Brain microvascular endothelial cell (primary cell): Measurements from ENCODE around the gene PTPN3.
A peak's percentile ranks its signal among the peaks of the same experiment; 100 is the strongest.

Experiments used
- DNase-seq: peaks from one replicate; pipeline ENCODE4 v3.0.0-alpha.2; 2020
- H3K27ac ChIP-seq: fragments of 250-450 bp; sonication (Bioruptor Pico); 2 replicates; pipeline ENCODE4 v1.5.1; 2020; ENCODE audit warnings: mild to moderate bottlenecking, moderate library complexity
- H3K27me3 ChIP-seq: fragments of 250-450 bp; sonication (Bioruptor Pico); replicated peaks from 2 replicates; pipeline ENCODE4 v1.5.1; 2020; ENCODE audit warnings: mild to moderate bottlenecking
- H3K36me3 ChIP-seq: fragments of 250-450 bp; sonication (Bioruptor Pico); replicated peaks from 2 replicates; pipeline ENCODE4 v1.5.1; 2020; ENCODE audit warnings: mild to moderate bottlenecking
- H3K4me3 ChIP-seq: 2 replicates; pipeline ENCODE4 v1.5.1; 2011; ENCODE audit warnings: low read depth, mild to moderate bottlenecking, control low read depth, low read length, moderate library complexity
- in situ Hi-C: cut with HindIII; loops from 2 replicates; pipeline ENCODE4 v1.10.0; 2017; ENCODE audit warnings: low sequenced_read_pairs, low pct_ligation_motif_present
- TF ChIP-seq, protein P1 (sequence below): IDR thresholded peaks from 2 replicates; pipeline ENCODE4 v1.5.1; 2011; ENCODE audit warnings: low read depth, mild to moderate bottlenecking, moderate library complexity, low read length, control low read depth, inconsistent platforms; ENCODE audit errors: missing control alignments

PTPN3 gene

DNA sequence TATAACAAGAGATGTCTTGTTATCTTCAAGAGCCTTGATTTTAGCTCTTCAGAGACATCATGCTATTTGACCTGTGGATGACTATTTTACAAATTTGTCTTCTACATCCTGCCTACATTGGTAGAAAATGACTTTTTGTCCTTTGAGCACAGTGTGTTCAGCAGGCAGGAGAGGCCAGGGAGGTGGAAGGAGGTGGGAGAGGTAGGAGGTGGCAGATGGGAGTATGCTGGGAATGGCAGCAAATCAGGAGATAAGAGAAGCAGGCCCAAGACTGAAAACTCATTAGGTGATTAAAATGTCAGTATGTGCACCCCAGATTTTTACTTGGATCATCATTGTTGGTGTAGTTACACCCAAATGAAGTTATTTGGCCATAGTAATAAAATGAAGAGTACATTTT, 44.1 kb downstream of the PTPN3 start:
- Histone ChIP-seq H3K27ac (peak overlapping the region; percentile 90), H3K4me3 (no peak overlapping the region), H3K27me3 (no peaks in the 10 kb centered on the region), H3K36me3 (no peaks in the 10 kb centered on the region)
- TF ChIP-seq, protein P1, sequence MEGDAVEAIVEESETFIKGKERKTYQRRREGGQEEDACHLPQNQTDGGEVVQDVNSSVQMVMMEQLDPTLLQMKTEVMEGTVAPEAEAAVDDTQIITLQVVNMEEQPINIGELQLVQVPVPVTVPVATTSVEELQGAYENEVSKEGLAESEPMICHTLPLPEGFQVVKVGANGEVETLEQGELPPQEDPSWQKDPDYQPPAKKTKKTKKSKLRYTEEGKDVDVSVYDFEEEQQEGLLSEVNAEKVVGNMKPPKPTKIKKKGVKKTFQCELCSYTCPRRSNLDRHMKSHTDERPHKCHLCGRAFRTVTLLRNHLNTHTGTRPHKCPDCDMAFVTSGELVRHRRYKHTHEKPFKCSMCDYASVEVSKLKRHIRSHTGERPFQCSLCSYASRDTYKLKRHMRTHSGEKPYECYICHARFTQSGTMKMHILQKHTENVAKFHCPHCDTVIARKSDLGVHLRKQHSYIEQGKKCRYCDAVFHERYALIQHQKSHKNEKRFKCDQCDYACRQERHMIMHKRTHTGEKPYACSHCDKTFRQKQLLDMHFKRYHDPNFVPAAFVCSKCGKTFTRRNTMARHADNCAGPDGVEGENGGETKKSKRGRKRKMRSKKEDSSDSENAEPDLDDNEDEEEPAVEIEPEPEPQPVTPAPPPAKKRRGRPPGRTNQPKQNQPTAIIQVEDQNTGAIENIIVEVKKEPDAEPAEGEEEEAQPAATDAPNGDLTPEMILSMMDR = no peak
- DNase-seq = no peak
- in situ Hi-C loops = no loop called here

DNA sequence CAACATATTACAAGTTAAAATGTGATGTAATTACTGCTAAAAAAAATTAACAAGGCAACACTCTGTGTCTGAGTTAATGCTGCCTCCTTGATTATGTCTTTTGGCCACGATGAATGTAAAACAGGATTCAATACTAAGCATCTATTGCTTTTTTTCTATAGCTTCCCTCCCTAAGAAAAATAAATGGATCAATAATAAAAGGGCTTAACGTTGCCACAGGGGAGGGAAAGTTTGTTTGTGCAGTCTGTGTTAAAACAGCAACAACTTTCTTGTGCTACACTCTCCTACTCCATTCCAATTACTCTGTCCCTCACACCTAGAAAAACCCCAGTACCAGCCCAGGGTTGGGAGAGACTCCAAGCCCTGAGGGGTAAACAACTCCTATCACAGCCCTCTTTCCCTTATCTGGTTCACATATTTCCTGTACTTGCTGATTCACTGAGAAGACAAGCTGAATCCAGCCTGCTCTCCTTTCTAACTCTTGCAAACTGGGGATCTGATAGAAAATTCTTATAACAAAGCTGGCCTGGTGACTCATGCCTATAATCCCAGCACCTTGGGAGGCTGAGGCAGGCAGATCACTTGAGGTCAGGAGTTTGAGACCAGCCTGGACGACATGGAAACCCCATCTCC, 44.8 kb downstream of the PTPN3 start:
- H3K36me3 ChIP-seq = no peaks in the 10 kb centered on the region
- TF ChIP-seq, protein P1 = no peak
- H3K27ac ChIP-seq = peak overlapping the region; percentile 90
- no peaks in the 10 kb centered on the region for H3K27me3 ChIP-seq
- in situ Hi-C loops = no loop called here
- no peak overlapping the region for H3K4me3 ChIP-seq
- peak; percentile 91 for DNase-seq

DNA sequence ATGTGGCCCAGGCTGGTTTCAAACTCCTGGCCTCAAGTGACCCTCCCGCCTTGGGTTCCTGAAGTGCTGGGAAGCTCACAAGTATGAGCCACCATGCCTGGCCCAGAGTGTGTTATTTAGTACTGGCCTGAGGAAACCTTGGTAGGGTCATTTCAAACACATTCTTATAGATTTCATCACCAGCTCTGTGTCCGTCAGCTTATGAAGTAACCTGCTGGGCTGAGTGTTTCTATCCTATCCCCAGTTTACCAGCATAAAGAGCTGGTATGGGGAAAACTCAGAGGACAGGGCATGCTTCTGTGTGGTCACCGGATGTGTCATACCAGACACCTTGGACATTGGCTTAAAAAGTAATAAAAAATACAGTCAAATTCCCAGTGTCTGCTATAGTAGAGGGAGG, 45.3 kb downstream of the PTPN3 start:
- peak; percentile 84 for DNase-seq
- H3K27ac ChIP-seq = peak overlapping the region; percentile 90
- TF ChIP-seq, protein P1 = no peak
- no peaks in the 10 kb centered on the region for H3K27me3 ChIP-seq
- H3K36me3 ChIP-seq = no peaks in the 10 kb centered on the region
- in situ Hi-C loops = no loop called here
- H3K4me3 ChIP-seq = no peak overlapping the region

DNA sequence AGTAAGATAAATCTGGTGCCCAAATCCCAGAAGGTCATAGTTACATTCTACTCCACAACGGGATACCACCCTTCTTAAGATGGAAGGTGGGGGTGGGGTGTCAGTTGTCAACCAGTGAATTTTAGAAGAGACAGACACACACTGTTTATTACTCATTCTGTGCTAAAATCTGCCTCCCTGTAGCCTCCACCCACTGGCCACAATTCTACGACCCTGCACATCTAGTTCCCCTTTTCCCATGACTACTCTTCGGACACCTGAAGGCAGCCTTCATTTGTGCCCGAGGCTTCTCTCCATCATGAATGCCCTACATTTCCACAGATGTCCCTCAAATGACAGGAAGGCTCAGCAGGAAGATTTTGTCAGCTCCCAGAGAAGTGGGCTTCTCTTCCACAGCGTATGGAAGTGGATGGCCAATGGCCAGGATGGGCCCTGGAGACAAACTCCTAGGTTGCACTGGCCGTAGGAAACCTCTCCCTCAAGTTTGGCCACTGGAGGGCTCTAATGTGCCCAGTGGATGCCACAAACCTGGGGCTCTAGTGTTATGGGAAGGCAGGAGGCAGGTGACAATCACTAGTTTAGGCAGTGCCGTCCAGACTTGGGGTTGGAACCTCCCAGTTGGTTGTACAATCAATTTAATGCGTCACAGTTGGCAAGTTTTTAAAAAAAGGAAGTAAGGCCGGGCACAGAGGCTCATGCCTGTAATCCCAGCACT, 46.6 kb downstream of the PTPN3 start:
- Histone ChIP-seq H3K27me3 (no peaks in the 10 kb centered on the region), H3K36me3 (no peaks in the 10 kb centered on the region), H3K4me3 (no peak overlapping the region), H3K27ac (no peak overlapping the region)
- TF ChIP-seq, protein P1 = peak; percentile 8
- in situ Hi-C loops = no loop called here
- DNase-seq = no peak

DNA sequence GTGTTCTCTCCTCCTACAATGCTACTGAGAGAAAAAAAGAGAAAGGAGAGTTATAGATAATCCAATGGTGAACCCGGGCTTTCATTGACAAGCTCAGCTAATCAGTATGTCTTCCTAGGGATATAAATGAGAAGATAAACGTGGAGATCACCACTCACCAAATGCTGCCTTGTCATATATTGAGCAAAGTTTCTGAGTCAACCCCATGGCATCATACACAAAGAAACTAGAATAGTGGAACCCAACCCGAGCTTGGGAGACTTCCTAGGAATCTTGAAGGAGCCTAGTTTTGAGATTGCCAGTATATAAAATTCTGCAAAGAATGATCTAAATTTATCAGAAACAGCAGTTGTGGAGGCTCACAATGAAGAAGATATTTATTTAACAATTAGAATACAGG, 47.8 kb downstream of the PTPN3 start:
- Histone ChIP-seq H3K36me3 (no peaks in the 10 kb centered on the region), H3K27me3 (no peaks in the 10 kb centered on the region), H3K4me3 (no peak overlapping the region), H3K27ac (no peak overlapping the region)
- in situ Hi-C loops = no loop called here
- TF ChIP-seq, protein P1 = no peak
- DNase-seq = no peak
